Renal pelvis (tissue), 4 donors: ENCODE data around the gene PAX6. TPM values are rescaled to one million over a fixed set of nuclear protein-coding genes. Genes with fewer than 3 reads are reported as not detected.

Experiments
- DNase-seq: peaks from one replicate; pipeline ENCODE4 v3.0.0-alpha.2; 2013
- polyA plus RNA-seq, 3 donors: library from polyadenylated mRNA; unstranded; fragments of 120-200 nt; gene quantifications; one replicate each; pipeline ENCODE4 v1.2.1, GENCODE V29; 2013; ENCODE audit not compliant: insufficient read length in 3 of 3

Gene PAX6
- polyA plus RNA-seq, 3 donors = 0.04 to 0.27 (median 0.08) TPM

GRCh38 chr11:31798554-31799434 is 12.3 kb downstream of the PAX6 start:
- DNase-seq = no peak

GRCh38 chr11:31798057-31798553 is 13.0 kb downstream of the PAX6 start:
- no peak for DNase-seq

GRCh38 chr11:31797190-31798056 is 13.7 kb downstream of the PAX6 start:
- no peak for DNase-seq

GRCh38 chr11:31796499-31797189 is 14.5 kb downstream of the PAX6 start:
- no peak for DNase-seq

- DNase-seq = no peak
Measured at GRCh38 chr11:31795706-31796498, 15.2 kb downstream of the PAX6 start.

GRCh38 chr11:31794548-31794947 is 16.6 kb downstream of the PAX6 start:
- no peak for DNase-seq

- no peak for DNase-seq
Measured at GRCh38 chr11:31793264-31793663, 17.9 kb downstream of the PAX6 start.

GRCh38 chr11:31792456-31792855 is 18.7 kb downstream of the PAX6 start:
- no peak for DNase-seq

- DNase-seq = no peak
Measured at GRCh38 chr11:31792036-31792435, 19.1 kb downstream of the PAX6 start.

GRCh38 chr11:31790649-31791048 is 20.5 kb downstream of the PAX6 start:
- DNase-seq = no peak

GRCh38 chr11:31788085-31788484 is 23.0 kb downstream of the PAX6 start:
- no peak for DNase-seq

GRCh38 chr11:31786996-31787685 is 24.0 kb downstream of the PAX6 start:
- DNase-seq = no peak

- DNase-seq = no peak
Measured at GRCh38 chr11:31784611-31785010, 26.5 kb downstream of the PAX6 start.

- no peak for DNase-seq
Measured at GRCh38 chr11:31783252-31783651, 27.9 kb downstream of the PAX6 start.

- no peak for DNase-seq
Measured at GRCh38 chr11:31782257-31782656, 28.9 kb downstream of the PAX6 start.

- DNase-seq = no peak
Measured at GRCh38 chr11:31780480-31780971, 30.6 kb downstream of the PAX6 start.

- no peak for DNase-seq
Measured at GRCh38 chr11:31780078-31780477, 31.0 kb downstream of the PAX6 start.

GRCh38 chr11:31779374-31779791 is 31.7 kb downstream of the PAX6 start:
- no peak for DNase-seq

GRCh38 chr11:31772412-31772811 is 38.7 kb downstream of the PAX6 start:
- DNase-seq = no peak

GRCh38 chr11:31770011-31770700 is 41.0 kb downstream of the PAX6 start:
- DNase-seq = no peak
